Right lobe of liver (tissue), 4 donors: ENCODE data around the gene RPRD1B.

Source experiments
- CTCF ChIP-seq, 4 donors: fragments of 200-600 bp in 3 of 4; fragments of 450-650 bp in 1 of 4; IDR thresholded peaks; one replicate each; pipeline versions ENCODE4 v1.5.1 to v1.8.0; 2016 to 2022; ENCODE audit warnings: antibody characterized with exemption in 4 of 4, mild to moderate bottlenecking in 2 of 4
- POLR2A ChIP-seq: fragments of 450-650 bp; IDR thresholded peaks from one replicate; pipeline ENCODE4 v1.6.1; 2017; ENCODE audit warnings: antibody characterized with exemption, mild to moderate bottlenecking
- donor health status: DM: no; HTN: no; CAD: no.
- donor health status: DM: no; HTN: no; CAD: no.
- donor health status: DM: no; HTN: yes; CAD: no.

GRCh38 chr20:38029453-38029852 is 4.1 kb upstream of the RPRD1B start:
- TF ChIP-seq CTCF (IDR thresholded peaks at IDR 0.05) (no peak), POLR2A (no peak)
